A549 treated with RU486 at 1 μM for 4 hours (cell line): Measurements from ENCODE around the gene KCNA3. TPM values are rescaled to one million over a fixed set of nuclear protein-coding genes. Genes with fewer than 3 reads are reported as not detected.

Experiments
- total RNA-seq: library from RNA; stranded (reverse); fragments of 200-300 nt; extraction: Qiagen RNA extraction; gene quantifications from 5 replicates; pipeline ENCODE4 v1.2.3, GENCODE V29; 2022; ENCODE audit warnings: low read depth

Gene KCNA3
- total RNA-seq, result not detected in 5 replicates

DNA sequence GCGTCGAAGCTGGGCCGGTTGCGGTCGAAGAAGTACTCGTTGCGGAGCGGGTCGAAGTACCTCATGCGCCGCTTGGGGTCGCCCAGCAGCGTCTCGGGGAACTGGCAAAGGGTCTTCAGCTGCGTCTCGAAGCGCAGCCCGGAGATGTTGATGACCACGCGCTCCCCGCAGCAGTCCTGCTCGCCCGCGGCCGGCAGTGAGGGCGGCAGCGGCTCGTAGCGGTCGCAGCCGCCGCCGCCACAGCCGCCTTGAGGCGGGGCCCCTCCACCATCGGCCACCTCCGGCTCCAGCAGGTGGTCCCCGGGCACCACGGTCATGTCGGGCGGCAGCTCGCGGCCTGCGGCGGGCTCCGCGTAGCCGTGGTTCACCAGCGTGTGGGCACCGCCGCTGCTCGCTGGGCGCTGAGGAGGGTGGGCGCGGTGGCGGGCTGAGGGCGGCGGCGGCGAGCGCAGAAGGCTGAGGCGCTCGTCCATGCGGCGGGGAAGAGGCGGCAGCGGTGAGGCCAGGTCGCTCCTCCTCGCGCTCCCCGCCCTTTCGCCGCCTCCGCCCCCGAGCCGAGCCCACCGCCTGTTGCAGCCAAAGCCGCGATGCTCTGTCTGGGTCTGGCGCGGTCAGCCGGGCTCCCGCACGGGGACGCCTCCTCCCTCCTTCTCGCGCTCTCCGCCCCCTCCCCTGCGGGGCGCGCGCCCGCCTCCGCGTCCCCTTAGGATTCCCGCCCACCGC is at the start of gene KCNA3:
Gene KCNA3, minus strand, starts transcription at position 604 of the 723 bp plus-strand sequence. Its CDS starts 131 bp downstream, at position 473.

Other genes starting within 250 kb of the KCNA3 start
- not detected in 5 replicates for gene PROK1, start 223.8 kb downstream of the KCNA3 start, total RNA-seq
- gene KCNA10, start 155.8 kb downstream of the KCNA3 start, total RNA-seq, result not detected in 5 replicates
- 0.03 to 0.18 TPM (median 0.05 TPM) in 4 of 5 replicates, not detected in the other for gene KCNA2, start 68.6 kb downstream of the KCNA3 start, total RNA-seq
- not detected in 5 replicates for gene CD53, start 198.2 kb upstream of the KCNA3 start, total RNA-seq